ENCODE measurements around the gene NFIB. TPM values are rescaled to one million over a fixed set of nuclear protein-coding genes. Genes with fewer than 3 reads are reported as not detected.

The NFIB gene
- total and polyA plus RNA-seq, 2 experiments from 2014 or later: 5.3 to 6.0 TPM

GRCh38 chr9:14119694-14120514 is 194.0 kb downstream of the NFIB start:
- Histone ChIP-seq H3K9me3 (ENCODE audit: low read depth) (no peaks in the 10 kb centered on the region), H3F3A (ENCODE audit: insufficient read depth) (peaks cover 8% of the 10 kb centered on the region; the same call in 1 of the 2 replicates), H3K27me3 (replicated peaks; ENCODE audit: insufficient read depth) (no peaks in the 10 kb centered on the region), H3K4me3 (no peak overlapping the region), H3K4me2 (ENCODE audit: unreplicated experiment) (no peak overlapping the region), H3K36me3 (ENCODE audit: low read depth) (no peaks in the 10 kb centered on the region), H3K79me2 (ENCODE audit: insufficient read depth) (no peaks in the 10 kb centered on the region), H2AFZ (no peak overlapping the region), H3K4me1 (ENCODE audit: insufficient read depth) (peaks cover 5% of the 10 kb centered on the region), H3K27ac (no peak overlapping the region), H3K9ac (no peak overlapping the region), H3K9me2 (ENCODE audit: insufficient read depth) (no peaks in the 10 kb centered on the region), H4K20me1 (ENCODE audit: insufficient read depth) (no peaks in the 10 kb centered on the region)
- in situ Hi-C loops (cut with MboI): no loop called here
- WGBS, 2 experiments (ENCODE audit: low coverage in 1 of 2, low lambda C conversion rate in 2 of 2, missing lambda C conversion rate in 2 of 2): 57 to 73% methylated on average over 2 of the region's 2 CpGs
- DNase-seq: peak; percentile 68
- TF ChIP-seq EZH2 (IDR thresholded peaks at IDR 0.05; ENCODE audit: insufficient read depth, poor library complexity, severe bottlenecking) (no peak), EZH2phosphoT487 (IDR thresholded peaks at IDR 0.05; ENCODE audit: insufficient read depth, low read depth) (no peak)

- Histone ChIP-seq H3K27me3 (replicated peaks; ENCODE audit: insufficient read depth) (no peaks in the 10 kb centered on the region), H3K27ac (no peak overlapping the region), H3K9me3 (ENCODE audit: low read depth) (no peaks in the 10 kb centered on the region), H3K79me2 (ENCODE audit: insufficient read depth) (no peaks in the 10 kb centered on the region), H3K9ac (no peak overlapping the region), H4K20me1 (ENCODE audit: insufficient read depth) (no peaks in the 10 kb centered on the region), H3K4me2 (ENCODE audit: unreplicated experiment) (no peak overlapping the region), H2AFZ (no peak overlapping the region), H3K36me3 (ENCODE audit: low read depth) (no peaks in the 10 kb centered on the region), H3F3A (ENCODE audit: insufficient read depth) (no peaks in the 10 kb centered on the region), H3K9me2 (ENCODE audit: insufficient read depth) (no peaks in the 10 kb centered on the region), H3K4me1 (ENCODE audit: insufficient read depth) (peaks cover 3% of the 10 kb centered on the region; the same call in 1 of the 2 replicates), H3K4me3 (no peak overlapping the region)
- no peak for DNase-seq
- no peak for TF ChIP-seq EZH2 (IDR thresholded peaks at IDR 0.05; ENCODE audit: insufficient read depth, poor library complexity, severe bottlenecking)
- TF ChIP-seq EZH2phosphoT487 (IDR thresholded peaks at IDR 0.05; ENCODE audit: insufficient read depth, low read depth): no peak
- in situ Hi-C loops (cut with MboI): no loop called here
- WGBS, 2 experiments (ENCODE audit: low coverage in 1 of 2, low lambda C conversion rate in 2 of 2, missing lambda C conversion rate in 2 of 2): 82 to 85% methylated on average over 6 of the region's 6 CpGs
These were observed 201.7 kb downstream of the NFIB start for GRCh38 chr9:14112226-14112625.

GRCh38 chr9:14111696-14112095 is 202.2 kb downstream of the NFIB start:
- H3K9me2 ChIP-seq (ENCODE audit: insufficient read depth): no peaks in the 10 kb centered on the region
- in situ Hi-C loops (cut with MboI): no loop called here
- DNase-seq: peak; percentile 22
- peaks cover 3% of the 10 kb centered on the region; the same call in 1 of the 2 replicates for H3K4me1 ChIP-seq (ENCODE audit: insufficient read depth)
- no peaks in the 10 kb centered on the region for H3K9me3 ChIP-seq (ENCODE audit: low read depth)
- H3K27me3 ChIP-seq (replicated peaks; ENCODE audit: insufficient read depth): no peaks in the 10 kb centered on the region
- H3K4me3 ChIP-seq: no peak overlapping the region
- no peaks in the 10 kb centered on the region for H4K20me1 ChIP-seq (ENCODE audit: insufficient read depth)
- WGBS, 2 experiments (ENCODE audit: low coverage in 1 of 2, low lambda C conversion rate in 2 of 2, missing lambda C conversion rate in 2 of 2): 97 to 100% methylated on average over 1 of the region's 1 CpG
- no peaks in the 10 kb centered on the region for H3K79me2 ChIP-seq (ENCODE audit: insufficient read depth)
- no peaks in the 10 kb centered on the region for H3F3A ChIP-seq (ENCODE audit: insufficient read depth)
- no peak overlapping the region for H2AFZ ChIP-seq
- TF ChIP-seq EZH2 (IDR thresholded peaks at IDR 0.05; ENCODE audit: insufficient read depth, poor library complexity, severe bottlenecking): no peak
- no peak for TF ChIP-seq EZH2phosphoT487 (IDR thresholded peaks at IDR 0.05; ENCODE audit: insufficient read depth, low read depth)
- H3K27ac ChIP-seq: no peak overlapping the region
- H3K4me2 ChIP-seq (ENCODE audit: unreplicated experiment): no peak overlapping the region
- H3K36me3 ChIP-seq (ENCODE audit: low read depth): no peaks in the 10 kb centered on the region
- no peak overlapping the region for H3K9ac ChIP-seq

GRCh38 chr9:14107977-14108376 is 206.0 kb downstream of the NFIB start:
- Histone ChIP-seq H3K4me1 (ENCODE audit: insufficient read depth) (peaks cover 10% of the 10 kb centered on the region), H4K20me1 (ENCODE audit: insufficient read depth) (no peaks in the 10 kb centered on the region), H3K9me2 (ENCODE audit: insufficient read depth) (no peaks in the 10 kb centered on the region; the same call in 1 of the 2 replicates), H3K4me2 (ENCODE audit: unreplicated experiment) (no peak overlapping the region), H3K27ac (no peak overlapping the region), H3K36me3 (ENCODE audit: low read depth) (no peaks in the 10 kb centered on the region), H3K4me3 (no peak overlapping the region), H3K9me3 (ENCODE audit: low read depth) (no peaks in the 10 kb centered on the region), H3K9ac (no peak overlapping the region), H3K79me2 (ENCODE audit: insufficient read depth) (no peaks in the 10 kb centered on the region), H3F3A (ENCODE audit: insufficient read depth) (no peaks in the 10 kb centered on the region), H2AFZ (no peak overlapping the region), H3K27me3 (replicated peaks; ENCODE audit: insufficient read depth) (no peaks in the 10 kb centered on the region)
- TF ChIP-seq EZH2phosphoT487 (IDR thresholded peaks at IDR 0.05; ENCODE audit: insufficient read depth, low read depth): no peak
- WGBS, 2 experiments (ENCODE audit: low coverage in 1 of 2, low lambda C conversion rate in 2 of 2, missing lambda C conversion rate in 2 of 2): 96 to 99% methylated on average over 3 of the region's 3 CpGs
- in situ Hi-C loops (cut with MboI): no loop called here
- DNase-seq: no peak

Measured in GM23248 (cell line).